Central memory CD8-positive, alpha-beta T cell (primary cell): Measurements from ENCODE around the gene ATXN1.

ENCODE experiments used
- ATAC-seq: fragments of 150-1000 bp; cut with Tn5 transposase; replicated peaks from 2 replicates; pipeline ENCODE4 v1.10.0; 2022; ENCODE audit warnings: mild to moderate bottlenecking, moderate FRiP score, moderate number of reproducible peaks; ENCODE audit not compliant: poor library complexity, severe bottlenecking; ENCODE audit errors: extremely low read depth
- DNase-seq, 2 donors: peaks; one replicate each; pipeline ENCODE4 v3.0.0; 2021; ENCODE audit warnings: low spot score in 2 of 2
- H3K27ac Mint-ChIP-seq: one replicate; pipeline ENCODE4 v1.8.0; 2022; ENCODE audit warnings: low read depth, mild to moderate bottlenecking, moderate library complexity, mixed read lengths
- H3K27me3 Mint-ChIP-seq: one replicate; pipeline ENCODE4 v1.8.0; 2022; ENCODE audit warnings: mixed read lengths
- H3K36me3 Mint-ChIP-seq: one replicate; pipeline ENCODE4 v1.8.0; 2022; ENCODE audit warnings: mild to moderate bottlenecking, moderate library complexity, mixed read lengths; ENCODE audit not compliant: insufficient read depth
- H3K4me1 Mint-ChIP-seq: one replicate; pipeline ENCODE4 v1.8.0; 2022; ENCODE audit warnings: mixed read lengths
- H3K4me3 Mint-ChIP-seq: one replicate; pipeline ENCODE4 v1.8.0; 2022; ENCODE audit warnings: mild to moderate bottlenecking, moderate library complexity, mixed read lengths
- H3K9me3 Mint-ChIP-seq: one replicate; pipeline ENCODE4 v1.8.0; 2022; ENCODE audit warnings: mixed read lengths

The ATXN1 gene

DNA sequence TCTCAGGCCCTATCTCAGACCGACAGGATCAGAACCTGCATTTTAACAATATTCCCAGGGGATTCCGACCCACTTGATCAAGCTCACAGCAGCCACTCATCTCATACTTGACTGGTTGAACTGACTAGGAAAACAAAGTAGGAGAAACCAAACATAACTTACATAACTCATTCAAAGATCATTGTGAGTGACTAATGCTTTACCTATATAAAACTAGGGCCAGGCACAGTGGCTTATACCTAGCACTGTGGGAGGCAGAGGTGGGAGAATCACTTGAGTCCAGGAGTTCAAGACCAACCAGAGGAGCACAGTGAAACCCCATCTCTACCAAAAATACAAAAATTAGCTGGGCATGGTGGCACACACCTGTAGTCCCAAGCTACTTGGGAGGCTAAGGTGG, 251.0 kb downstream of the ATXN1 start:
- no peaks in the 10 kb centered on the region for H3K9me3 Mint-ChIP-seq
- peaks cover 52% of the 10 kb centered on the region for H3K4me1 Mint-ChIP-seq
- H3K4me3 Mint-ChIP-seq = no peak overlapping the region
- no peak for DNase-seq
- H3K27ac Mint-ChIP-seq = peak overlapping the region; percentile 52
- no peak for ATAC-seq
- no peaks in the 10 kb centered on the region for H3K36me3 Mint-ChIP-seq
- H3K27me3 Mint-ChIP-seq = no peaks in the 10 kb centered on the region

DNA sequence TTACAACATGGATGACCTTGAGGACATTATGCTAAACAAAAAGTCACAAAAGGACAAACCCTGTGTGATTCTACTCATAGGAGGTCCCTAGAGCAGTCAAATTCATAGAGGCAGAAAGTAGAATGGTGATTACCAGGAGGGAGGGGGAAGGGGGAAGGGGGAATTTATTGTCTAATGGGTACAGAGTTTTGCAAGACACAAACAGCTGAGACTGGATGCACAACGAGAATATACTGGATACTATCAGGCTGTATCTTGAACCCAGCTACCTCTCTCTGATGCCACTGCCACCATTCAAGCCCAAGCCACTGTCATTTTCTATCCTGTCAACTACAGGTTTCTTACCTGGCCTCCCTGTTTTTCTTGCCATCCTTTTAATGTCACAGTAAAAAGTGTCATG, 252.3 kb downstream of the ATXN1 start:
- no peak for DNase-seq

DNA sequence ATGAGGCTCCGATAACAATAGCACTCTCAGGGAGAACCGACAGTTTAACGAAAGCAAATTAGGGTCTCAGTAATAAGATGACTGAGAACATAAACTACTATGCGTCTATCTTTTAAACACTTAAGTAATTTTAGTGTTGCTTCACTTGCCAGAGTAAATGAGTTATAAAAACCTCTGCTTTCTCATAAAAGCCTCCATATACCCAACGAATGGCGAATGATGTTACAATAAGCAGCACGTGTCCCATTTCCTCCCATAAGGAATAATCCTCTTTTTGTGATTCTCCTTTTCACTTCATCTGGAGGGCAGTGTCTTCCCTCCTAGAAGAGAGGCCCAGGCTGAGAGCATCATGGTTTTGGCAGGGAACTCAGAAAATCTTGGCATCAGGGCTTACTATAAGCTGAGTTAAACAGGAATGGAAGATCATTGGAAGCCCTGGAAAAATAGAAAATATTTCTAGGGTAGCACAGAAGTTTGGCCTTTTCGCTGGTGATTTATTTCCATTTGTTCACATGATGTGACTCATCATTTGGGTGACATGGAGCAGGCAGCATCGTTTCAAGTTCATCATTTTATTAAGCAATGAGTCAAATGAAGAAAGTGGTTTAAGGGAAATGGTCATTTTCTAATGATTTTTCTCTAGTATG, 255.4 kb downstream of the ATXN1 start:
- Mint-ChIP-seq H3K27me3 (no peaks in the 10 kb centered on the region), H3K27ac (no peak overlapping the region), H3K36me3 (peaks cover 6% of the 10 kb centered on the region), H3K4me3 (no peak overlapping the region), H3K9me3 (no peaks in the 10 kb centered on the region), H3K4me1 (peaks cover 39% of the 10 kb centered on the region)
- ATAC-seq (no peak), DNase-seq (no peak)

More for the DNA sequence above, 252.3 kb downstream of the ATXN1 start:
- Mint-ChIP-seq H3K9me3 (no peaks in the 10 kb centered on the region), H3K4me1 (peaks cover 54% of the 10 kb centered on the region), H3K4me3 (no peak overlapping the region), H3K27ac (no peak overlapping the region), H3K27me3 (no peaks in the 10 kb centered on the region), H3K36me3 (no peaks in the 10 kb centered on the region)
- no peak for ATAC-seq

DNA sequence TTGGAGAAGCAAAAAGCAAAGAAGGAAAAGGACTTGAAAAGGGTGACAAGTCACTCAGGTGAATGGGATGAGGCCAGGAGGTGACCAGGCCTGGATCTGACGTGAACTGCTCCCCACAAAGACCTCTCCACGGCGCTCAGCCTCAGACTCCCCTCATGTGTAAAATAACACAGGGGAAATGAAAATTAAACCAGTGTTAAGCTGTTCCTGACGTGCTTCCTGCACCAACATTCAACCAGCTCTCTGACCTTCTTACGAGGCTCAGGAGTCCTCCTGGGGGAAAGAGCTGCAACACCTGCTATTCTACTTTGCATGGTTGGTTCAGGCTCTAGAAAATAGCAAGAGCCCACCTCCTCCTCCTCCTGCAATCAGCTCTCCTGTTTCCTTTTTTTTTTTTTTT, 256.7 kb downstream of the ATXN1 start:
- peak overlapping the region; percentile 85 for H3K27ac Mint-ChIP-seq
- H3K4me1 Mint-ChIP-seq = peaks cover 32% of the 10 kb centered on the region
- H3K36me3 Mint-ChIP-seq = peaks cover 6% of the 10 kb centered on the region
- H3K4me3 Mint-ChIP-seq = peak overlapping the region; percentile 27
- DNase-seq (no peak), ATAC-seq (no peak)
- no peaks in the 10 kb centered on the region for H3K27me3 Mint-ChIP-seq
- H3K9me3 Mint-ChIP-seq = no peaks in the 10 kb centered on the region

DNA sequence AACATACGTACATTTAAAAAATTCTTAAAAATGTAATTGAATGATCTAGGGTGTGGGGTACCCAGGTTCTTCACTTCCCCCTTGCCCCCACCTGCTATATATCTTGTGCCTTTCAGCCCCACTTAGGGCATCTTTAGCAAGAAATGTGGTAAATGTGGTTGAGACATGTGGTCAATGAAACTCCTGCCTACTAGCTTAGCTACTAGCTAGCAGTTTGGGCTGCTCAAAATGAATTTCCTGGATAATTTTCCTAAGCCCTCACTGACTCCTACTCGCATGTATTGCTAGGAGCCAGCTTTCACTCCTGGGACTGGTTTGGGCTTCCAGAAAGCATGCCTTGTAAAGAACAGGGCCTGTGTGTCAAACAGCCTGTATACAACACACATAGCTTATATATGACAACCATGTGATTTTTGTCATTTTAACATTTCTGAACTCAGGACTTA, 257.3 kb downstream of the ATXN1 start:
- Mint-ChIP-seq H3K27me3 (no peaks in the 10 kb centered on the region), H3K36me3 (peaks cover 7% of the 10 kb centered on the region), H3K9me3 (no peaks in the 10 kb centered on the region), H3K27ac (peak overlapping the region; percentile 85), H3K4me1 (peaks cover 32% of the 10 kb centered on the region), H3K4me3 (peak overlapping the region; percentile 27)
- peak in 1 of 2 donors; percentile 26 for DNase-seq
- ATAC-seq = peak; percentile 87

DNA sequence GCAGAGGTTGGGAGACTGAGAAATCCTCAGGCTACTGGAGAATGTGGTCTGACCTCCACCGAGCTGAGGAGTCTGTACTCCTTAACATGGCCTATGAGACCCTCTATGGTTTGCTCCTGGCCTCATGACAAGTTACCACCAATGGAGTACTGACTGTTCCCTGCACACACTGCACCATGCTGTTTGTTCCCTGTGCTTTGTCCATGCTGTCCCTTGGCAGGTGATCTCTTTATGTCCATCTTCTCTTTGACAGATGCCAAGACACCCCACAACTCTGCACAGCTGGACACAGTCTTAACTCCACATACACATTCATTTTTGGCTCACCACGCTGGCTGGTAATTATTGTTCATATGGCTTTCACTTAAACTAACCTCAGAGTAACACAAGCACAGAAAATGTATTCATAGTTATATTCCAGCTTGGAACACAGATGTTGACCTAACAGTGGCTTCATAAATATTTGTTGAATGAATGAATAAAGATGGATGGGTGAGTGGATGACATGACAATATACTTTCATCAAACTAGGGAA, 258.0 kb downstream of the ATXN1 start:
- no peaks in the 10 kb centered on the region for H3K27me3 Mint-ChIP-seq
- H3K4me1 Mint-ChIP-seq = peaks cover 32% of the 10 kb centered on the region
- ATAC-seq (no peak), DNase-seq (no peak)
- peaks cover 7% of the 10 kb centered on the region for H3K36me3 Mint-ChIP-seq
- H3K4me3 Mint-ChIP-seq = no peak overlapping the region
- no peaks in the 10 kb centered on the region for H3K9me3 Mint-ChIP-seq
- H3K27ac Mint-ChIP-seq = no peak overlapping the region

DNA sequence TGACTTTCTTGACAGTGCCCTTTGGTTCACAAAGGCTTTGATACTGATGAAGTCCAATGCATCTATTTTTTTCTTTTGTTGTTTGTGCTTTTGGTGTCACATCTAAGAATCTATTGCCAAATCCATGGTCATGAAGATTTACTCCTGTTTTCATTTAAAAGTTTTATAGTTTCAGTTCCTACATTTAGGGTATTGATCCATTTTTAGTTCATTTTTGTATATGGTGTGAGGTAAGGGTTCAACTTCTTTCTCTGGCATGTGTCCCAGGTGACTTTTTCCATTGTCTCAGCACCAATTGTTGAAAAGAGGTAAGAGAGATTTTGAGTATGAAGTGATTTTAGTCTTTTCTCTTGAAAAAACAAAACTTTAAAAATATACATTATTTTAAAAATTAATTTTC, 262.3 kb downstream of the ATXN1 start:
- Mint-ChIP-seq H3K4me3 (no peak overlapping the region), H3K4me1 (peaks cover 35% of the 10 kb centered on the region), H3K9me3 (no peaks in the 10 kb centered on the region), H3K36me3 (peaks cover 7% of the 10 kb centered on the region), H3K27ac (no peak overlapping the region), H3K27me3 (no peaks in the 10 kb centered on the region)
- no peak for DNase-seq
- ATAC-seq = no peak

DNA sequence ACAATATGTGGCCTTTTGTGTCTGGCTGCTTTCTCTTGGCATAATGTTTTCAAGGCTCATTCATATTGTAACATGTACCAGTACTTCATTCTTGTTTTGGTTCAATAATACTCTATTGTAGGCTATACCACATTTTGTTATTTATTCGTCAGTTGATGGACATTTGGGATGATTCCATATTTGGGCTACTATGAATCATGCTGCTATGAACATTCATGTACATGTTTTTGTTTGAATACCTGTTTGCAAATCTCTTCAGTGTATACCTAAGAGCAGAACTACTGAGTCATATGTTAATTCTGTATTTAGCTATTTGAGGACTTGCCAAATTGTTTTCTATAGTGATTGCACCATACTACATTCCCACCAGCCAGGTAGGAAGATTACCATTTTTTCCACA, 263.0 kb downstream of the ATXN1 start:
- peaks cover 6% of the 10 kb centered on the region for H3K36me3 Mint-ChIP-seq
- no peaks in the 10 kb centered on the region for H3K9me3 Mint-ChIP-seq
- ATAC-seq = no peak
- no peak overlapping the region for H3K27ac Mint-ChIP-seq
- no peak for DNase-seq
- H3K4me3 Mint-ChIP-seq = no peak overlapping the region
- H3K27me3 Mint-ChIP-seq = no peaks in the 10 kb centered on the region
- H3K4me1 Mint-ChIP-seq = peaks cover 31% of the 10 kb centered on the region

DNA sequence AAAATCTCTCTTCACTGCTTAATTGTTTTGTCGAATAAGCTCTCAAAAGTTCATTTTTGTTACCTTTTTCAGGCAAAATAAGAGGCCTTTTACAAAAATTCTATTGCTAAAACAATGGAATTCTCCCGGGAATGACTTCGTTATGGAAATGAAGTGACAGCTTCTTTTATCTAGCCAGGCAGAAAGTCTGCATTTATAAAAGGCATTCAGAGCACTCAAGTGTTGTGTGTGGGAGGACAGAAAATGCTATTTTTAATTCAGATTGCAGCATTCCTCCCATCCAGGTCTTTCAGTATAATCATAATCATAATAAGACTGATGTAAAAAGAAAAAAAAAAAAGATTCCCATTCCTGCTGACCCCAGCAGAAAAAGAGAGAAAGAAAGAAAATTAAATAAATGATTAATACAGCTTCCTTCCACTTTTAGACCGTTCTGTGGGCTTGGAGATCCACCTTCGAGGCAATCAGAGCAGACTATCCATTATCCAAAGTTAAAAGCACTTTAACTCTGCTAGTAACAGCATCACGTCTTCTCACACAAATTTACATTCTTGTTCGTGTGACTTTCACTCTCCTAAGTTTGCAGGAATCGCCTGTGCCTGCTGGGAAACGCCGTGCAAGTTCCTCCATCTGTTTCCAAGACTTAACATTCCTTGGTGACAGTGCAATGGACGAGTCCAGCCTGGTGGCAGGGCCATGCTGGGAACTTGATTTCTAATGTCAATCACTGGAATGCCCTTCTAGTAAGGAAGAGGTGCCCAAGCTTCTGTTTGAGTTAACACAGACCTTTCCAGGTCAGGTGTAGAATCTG, 264.1 kb downstream of the ATXN1 start:
- no peak for DNase-seq
- Mint-ChIP-seq H3K36me3 (peaks cover 8% of the 10 kb centered on the region), H3K27ac (no peak overlapping the region), H3K4me3 (no peak overlapping the region), H3K9me3 (no peaks in the 10 kb centered on the region), H3K4me1 (peaks cover 35% of the 10 kb centered on the region), H3K27me3 (no peaks in the 10 kb centered on the region)
- no peak for ATAC-seq

DNA sequence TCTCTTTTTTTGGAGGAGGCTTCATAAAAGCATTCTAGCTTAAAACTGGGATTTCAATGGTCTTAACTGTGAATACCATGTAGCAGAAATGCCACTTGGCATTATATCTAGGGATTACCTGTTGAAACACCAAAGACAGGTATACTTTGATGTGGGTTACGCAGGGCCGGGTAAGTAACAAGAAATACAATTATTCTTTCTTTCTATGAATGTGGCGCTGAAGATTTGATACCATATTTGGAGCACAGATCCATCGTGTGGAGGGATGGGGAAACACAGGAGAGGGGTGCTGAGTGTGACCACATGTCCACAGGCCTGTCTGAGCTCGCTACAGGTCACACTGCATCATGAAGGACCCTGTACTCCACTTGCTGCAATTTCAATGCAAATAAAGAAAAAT, 265.1 kb downstream of the ATXN1 start:
- H3K4me3 Mint-ChIP-seq = no peak overlapping the region
- H3K27me3 Mint-ChIP-seq = no peaks in the 10 kb centered on the region
- no peak for DNase-seq
- H3K4me1 Mint-ChIP-seq = peaks cover 41% of the 10 kb centered on the region
- peaks cover 6% of the 10 kb centered on the region for H3K36me3 Mint-ChIP-seq
- H3K27ac Mint-ChIP-seq = no peak overlapping the region
- ATAC-seq = no peak
- H3K9me3 Mint-ChIP-seq = no peaks in the 10 kb centered on the region

DNA sequence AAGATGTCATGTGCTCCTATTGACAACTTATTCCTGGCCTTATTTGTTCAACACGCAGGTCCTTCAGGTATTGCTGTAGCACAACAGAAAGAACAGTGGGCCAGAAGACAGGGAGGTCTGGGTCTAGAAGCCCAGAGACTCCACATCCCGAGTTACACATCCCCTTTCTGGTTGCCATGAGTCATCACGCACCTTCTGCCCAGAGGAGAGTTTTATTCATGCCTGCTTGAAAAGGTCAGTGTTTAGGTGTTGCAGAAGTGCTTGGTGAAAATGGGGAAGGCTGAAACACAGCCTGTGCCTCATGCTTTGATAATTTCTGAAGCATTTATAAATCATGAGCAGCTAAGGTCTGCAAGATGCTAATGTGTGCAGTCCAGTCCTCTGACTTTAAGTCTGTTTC, 266.5 kb downstream of the ATXN1 start:
- H3K4me3 Mint-ChIP-seq = no peak overlapping the region
- ATAC-seq (no peak), DNase-seq (no peak)
- H3K27me3 Mint-ChIP-seq = no peaks in the 10 kb centered on the region
- H3K27ac Mint-ChIP-seq = no peak overlapping the region
- no peaks in the 10 kb centered on the region for H3K9me3 Mint-ChIP-seq
- peaks cover 50% of the 10 kb centered on the region for H3K4me1 Mint-ChIP-seq
- H3K36me3 Mint-ChIP-seq = peaks cover 11% of the 10 kb centered on the region

DNA sequence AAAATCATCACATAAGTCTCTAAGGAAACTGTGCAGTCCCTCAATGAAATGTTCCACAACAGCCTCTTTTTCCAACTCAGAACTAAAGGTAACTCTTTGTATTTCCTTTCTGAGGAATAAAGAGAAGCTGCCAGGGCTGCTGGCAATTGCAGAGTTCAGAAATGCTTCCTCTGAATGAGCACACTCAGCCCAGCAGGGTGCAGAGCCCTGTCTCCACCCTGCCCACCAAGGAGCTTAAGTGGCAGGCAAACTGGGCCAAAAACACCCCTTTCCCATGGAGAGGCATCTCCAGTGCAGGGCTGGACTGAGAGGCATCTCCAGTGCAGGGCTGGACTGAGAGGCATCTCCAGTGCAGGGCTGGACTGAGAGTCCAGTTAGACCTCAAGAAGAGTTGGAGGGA, 267.5 kb downstream of the ATXN1 start:
- H3K4me1 Mint-ChIP-seq = peaks cover 58% of the 10 kb centered on the region
- ATAC-seq = no peak
- H3K4me3 Mint-ChIP-seq = no peak overlapping the region
- H3K9me3 Mint-ChIP-seq = no peaks in the 10 kb centered on the region
- peaks cover 9% of the 10 kb centered on the region for H3K36me3 Mint-ChIP-seq
- DNase-seq = no peak
- peak overlapping the region; percentile 36 for H3K27ac Mint-ChIP-seq
- no peaks in the 10 kb centered on the region for H3K27me3 Mint-ChIP-seq

DNA sequence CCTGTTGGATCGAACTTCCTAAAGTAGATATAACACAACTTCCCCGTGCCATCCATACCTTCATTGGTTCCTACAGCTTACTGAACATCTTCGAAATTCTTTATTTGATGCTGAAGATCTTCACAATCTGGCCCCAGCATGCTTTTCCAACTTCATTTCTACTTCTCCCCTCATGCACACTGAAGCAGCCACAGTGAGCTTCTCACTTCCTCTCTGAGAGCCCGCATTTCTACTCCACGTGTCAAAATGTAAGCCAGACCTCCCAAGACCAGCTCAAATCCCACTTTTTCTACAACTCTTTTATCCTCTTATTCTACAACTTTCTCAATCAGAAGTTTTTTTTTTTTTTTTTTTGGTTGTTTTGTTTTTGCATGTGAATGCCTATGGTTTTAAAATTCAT, 268.1 kb downstream of the ATXN1 start:
- Mint-ChIP-seq H3K4me1 (peaks cover 63% of the 10 kb centered on the region), H3K27ac (peak overlapping the region; percentile 36), H3K27me3 (no peaks in the 10 kb centered on the region), H3K9me3 (no peaks in the 10 kb centered on the region), H3K36me3 (peaks cover 9% of the 10 kb centered on the region), H3K4me3 (no peak overlapping the region)
- no peak for ATAC-seq
- DNase-seq = no peak
